ENCODE data around the gene CYP2J2. TPM values are rescaled to one million over a fixed set of nuclear protein-coding genes. Genes with fewer than 3 reads are reported as not detected.
"Not testable (repeated sequence)": the region's sequence is repeated elsewhere in the genome, so short reads cannot be mapped to it uniquely, and the experiment has no call there.

The CYP2J2 gene
- total RNA-seq, 4 donors from 2014 or later = 4.0 to 21.8 (median 7.9) TPM

DNA sequence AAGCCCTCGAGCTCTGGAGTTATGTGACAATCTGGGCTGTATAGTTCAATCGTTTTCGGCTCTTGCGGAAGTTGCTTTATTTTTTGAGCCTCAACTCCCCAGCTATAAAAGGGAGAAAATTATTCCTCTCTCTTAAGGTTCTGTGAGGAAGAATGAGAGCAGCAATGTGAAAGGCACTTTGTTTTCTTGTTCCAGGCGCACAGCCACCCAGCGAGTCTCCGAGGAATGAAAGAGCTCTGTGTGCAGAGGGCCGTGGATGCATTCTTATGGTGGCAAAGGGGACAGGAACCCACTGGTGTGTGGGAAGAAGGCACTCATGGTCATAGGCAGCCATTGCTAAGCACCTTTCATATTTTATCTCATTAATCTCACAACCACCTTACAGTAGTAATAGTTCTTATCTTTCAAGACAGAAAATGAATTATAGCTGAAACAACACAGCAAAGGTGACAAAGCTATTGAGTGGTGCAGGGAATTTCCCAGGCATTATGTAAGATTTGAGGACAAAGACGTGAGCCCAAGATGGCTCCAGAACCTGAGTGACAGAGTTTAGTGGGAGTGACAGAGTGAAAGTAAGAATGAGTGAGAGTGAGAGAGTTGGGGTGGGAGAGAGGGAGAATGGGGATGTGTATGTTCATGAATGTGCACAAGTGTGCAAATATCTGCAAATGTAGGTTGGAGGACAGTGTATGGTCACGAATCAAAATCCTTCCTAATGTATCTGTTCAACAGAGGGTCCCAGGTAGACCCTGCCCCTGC lies 9.4 kb downstream of the CYP2J2 start:
- 83 to 85% methylated on average over 10 of the region's 10 CpGs for WGBS, 2 donors
- no peak overlapping the region for H3K4me3 ChIP-seq (ENCODE audit: low read depth, poor library complexity, severe bottlenecking)
- no peak for DNase-seq (ENCODE audit: low spot score in 2 of 2)
- no peak for TF ChIP-seq POLR2A (IDR thresholded peaks at IDR 0.05)
- TF ChIP-seq CTCF (IDR thresholded peaks at IDR 0.05) = no peak
- intact Hi-C loops (cut with DNase I; ENCODE audit: low total_unique reads) = no loop called here

DNA sequence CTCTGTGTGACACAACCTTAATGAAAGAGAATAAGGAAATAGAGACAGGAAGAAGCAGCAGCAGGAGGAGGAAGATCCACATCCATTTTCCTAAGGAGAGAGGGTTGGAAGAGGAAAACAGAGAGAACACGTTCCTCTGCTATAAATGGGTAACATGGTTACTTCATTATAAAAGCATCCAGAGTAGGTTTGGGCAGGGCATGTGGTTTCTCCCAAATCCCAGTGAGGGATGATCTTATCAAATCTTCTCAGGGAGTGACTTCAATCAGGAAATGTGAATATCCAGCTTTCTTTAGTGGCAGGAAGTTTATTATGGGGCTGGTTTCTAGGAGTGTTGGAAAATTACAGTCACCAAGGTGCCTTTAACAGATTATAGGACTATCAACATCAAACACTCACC lies 11.1 kb downstream of the CYP2J2 start:
- no peak overlapping the region for H3K4me3 ChIP-seq (ENCODE audit: low read depth, poor library complexity, severe bottlenecking)
- intact Hi-C loops (cut with DNase I; ENCODE audit: low total_unique reads) = no loop called here
- WGBS, 2 donors = 19 to 25% methylated on average over 1 of the region's 1 CpG
- no peak for TF ChIP-seq POLR2A (IDR thresholded peaks at IDR 0.05)
- no peak for DNase-seq (ENCODE audit: low spot score in 2 of 2)

DNA sequence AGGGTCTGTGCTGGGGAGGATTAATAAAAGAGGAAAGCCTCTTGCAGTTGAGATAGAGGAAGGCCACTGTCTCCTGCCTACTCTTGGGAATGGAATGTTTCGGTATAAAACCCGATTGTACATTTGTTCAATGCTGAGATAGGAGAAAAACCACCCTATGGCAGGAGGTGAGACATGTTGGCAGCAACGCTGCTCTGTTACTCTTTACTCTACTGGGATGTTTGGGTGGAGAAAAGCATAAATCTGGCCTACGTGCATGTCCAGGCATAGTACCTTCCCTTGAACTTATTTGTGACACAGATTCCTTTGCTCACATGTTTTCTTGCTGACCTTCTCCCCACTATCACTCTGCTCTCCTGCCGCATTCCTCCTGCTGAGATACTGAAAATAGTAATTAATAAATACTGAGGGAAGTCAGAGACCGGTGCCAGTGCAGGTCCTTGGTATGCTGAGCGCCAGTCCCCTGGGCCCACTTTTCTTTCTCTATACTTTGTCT lies 11.7 kb downstream of the CYP2J2 start:
- intact Hi-C loops (cut with DNase I; ENCODE audit: low total_unique reads); H3K4me3 ChIP-seq (ENCODE audit: low read depth, poor library complexity, severe bottlenecking); DNase-seq (ENCODE audit: low spot score in 2 of 2): not testable (repeated sequence)
- WGBS, 2 donors = 84 to 86% methylated on average over 7 of the region's 7 CpGs

GRCh38 chr1:59908682-59909081 lies 17.9 kb downstream of the CYP2J2 start:
- intact Hi-C loops (cut with DNase I; ENCODE audit: low total_unique reads) = no loop called here
- DNase-seq (ENCODE audit: low spot score in 2 of 2) = no peak
- no peak overlapping the region for H3K4me3 ChIP-seq (ENCODE audit: low read depth, poor library complexity, severe bottlenecking)
- no peak for TF ChIP-seq POLR2A (IDR thresholded peaks at IDR 0.05)
- no peak for TF ChIP-seq CTCF (IDR thresholded peaks at IDR 0.05)
- WGBS, 2 donors = 96 to 98% methylated on average over 2 of the region's 2 CpGs

DNA sequence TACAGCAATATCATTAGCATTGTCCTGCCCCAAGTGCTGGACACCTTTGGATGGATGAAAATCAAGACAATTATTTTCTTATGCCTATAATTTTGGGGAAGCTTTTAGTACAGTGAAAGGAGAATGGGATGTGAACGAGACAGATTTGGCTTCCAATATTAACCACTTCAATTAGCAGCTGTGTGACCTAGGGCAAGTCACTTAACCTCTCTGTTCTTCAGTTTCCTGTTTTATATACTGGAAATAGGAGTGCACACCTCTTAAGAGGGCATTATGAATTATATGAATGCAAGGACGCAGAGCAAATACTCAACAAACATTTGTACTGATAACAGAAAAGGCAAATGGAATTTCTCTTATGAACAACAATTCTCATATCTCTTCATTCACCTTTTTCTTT lies 18.5 kb downstream of the CYP2J2 start:
- no peak overlapping the region for H3K4me3 ChIP-seq (ENCODE audit: low read depth, poor library complexity, severe bottlenecking)
- intact Hi-C loops (cut with DNase I; ENCODE audit: low total_unique reads) = no loop called here
- WGBS, 2 donors = 88 to 93% methylated on average over 2 of the region's 2 CpGs
- DNase-seq (ENCODE audit: low spot score in 2 of 2) = no peak
- TF ChIP-seq CTCF (IDR thresholded peaks at IDR 0.05) = no peak
- TF ChIP-seq POLR2A (IDR thresholded peaks at IDR 0.05) = no peak

DNA sequence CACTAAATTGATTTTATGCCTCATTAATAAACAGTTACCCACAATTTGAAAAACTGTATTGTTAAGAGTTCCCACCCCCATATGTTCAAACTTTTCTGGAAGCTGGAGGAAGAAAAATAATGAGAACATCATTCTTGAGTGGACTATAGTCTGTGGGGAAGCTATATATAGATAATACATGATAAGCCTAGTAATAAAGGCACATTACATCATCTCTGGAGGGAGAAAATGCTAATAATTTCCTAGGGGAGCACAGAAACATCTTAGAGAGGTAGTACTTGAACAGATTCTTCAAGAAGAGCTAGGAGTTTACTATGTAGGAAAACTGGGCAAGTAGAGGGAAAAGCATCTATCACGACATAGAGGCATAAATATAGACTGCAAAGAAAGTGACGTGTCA lies 19.6 kb downstream of the CYP2J2 start:
- intact Hi-C loops (cut with DNase I; ENCODE audit: low total_unique reads) = no loop called here
- no peak for DNase-seq (ENCODE audit: low spot score in 2 of 2)
- WGBS, 2 donors = 65 to 83% methylated on average over 2 of the region's 2 CpGs
- H3K4me3 ChIP-seq (ENCODE audit: low read depth, poor library complexity, severe bottlenecking) = no peak overlapping the region
- TF ChIP-seq CTCF (IDR thresholded peaks at IDR 0.05) (no peak), POLR2A (IDR thresholded peaks at IDR 0.05) (no peak)
